ENCODE results near the gene AP3D1.

AP3D1 gene

DNA sequence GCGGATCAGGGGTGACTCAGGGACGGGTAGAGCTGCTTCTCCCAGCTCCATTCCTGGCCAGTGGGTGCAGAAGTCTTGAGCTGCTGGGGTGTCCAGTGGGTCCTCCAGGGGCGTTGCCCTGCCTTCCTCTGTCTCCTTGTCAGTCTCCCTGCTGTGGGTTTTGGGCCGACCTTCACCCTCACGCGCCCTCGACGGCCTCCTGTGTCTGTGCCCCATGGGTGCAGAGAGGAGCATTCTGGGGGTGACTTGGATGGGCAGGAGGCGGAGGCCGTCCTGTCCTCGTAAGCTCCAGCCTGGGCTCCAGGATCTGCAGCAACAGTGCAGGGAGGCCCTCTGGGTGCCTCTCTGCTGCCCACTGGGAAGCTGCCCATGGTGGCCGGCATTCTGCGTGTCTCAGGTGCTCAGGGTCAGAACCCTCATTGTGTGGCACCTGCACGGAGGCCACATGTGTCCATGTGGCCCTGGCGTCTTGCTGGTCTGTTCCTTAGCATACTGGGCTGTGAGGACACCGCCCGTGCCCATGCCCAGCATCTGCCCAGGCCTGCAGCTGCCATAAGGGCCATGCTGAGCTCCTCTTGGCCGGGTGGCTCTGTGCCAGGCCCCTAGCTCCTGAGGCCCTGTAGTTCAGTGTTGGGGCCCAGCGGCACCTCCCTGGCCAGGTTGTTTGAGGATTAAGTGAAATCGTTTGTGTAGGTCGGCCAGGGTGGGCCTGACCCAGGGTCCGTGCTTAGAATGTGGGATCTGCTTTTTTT lies 29.7 kb upstream of the AP3D1 start:
- no peak for DNase-seq

DNA sequence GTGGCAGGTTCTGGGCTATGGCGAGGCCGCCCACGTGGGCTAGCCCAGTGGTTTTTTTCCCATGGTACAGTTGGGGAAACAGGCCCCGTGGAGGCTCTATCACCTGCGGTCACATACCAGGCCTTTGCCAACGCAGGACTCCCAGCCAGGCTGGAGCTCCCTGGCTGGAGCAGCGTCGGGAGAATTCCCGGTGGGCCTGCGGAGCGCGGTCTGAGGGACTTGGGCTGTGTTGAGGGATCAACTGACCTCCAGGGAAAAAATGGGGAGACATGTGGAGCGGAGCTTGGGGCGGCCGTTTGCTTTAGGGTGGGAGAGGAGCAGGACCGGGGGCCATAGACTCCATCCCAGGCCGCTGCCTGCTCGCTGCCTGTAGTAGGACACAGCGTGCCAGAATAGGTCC lies 28.7 kb upstream of the AP3D1 start:
- DNase-seq: no peak

DNA sequence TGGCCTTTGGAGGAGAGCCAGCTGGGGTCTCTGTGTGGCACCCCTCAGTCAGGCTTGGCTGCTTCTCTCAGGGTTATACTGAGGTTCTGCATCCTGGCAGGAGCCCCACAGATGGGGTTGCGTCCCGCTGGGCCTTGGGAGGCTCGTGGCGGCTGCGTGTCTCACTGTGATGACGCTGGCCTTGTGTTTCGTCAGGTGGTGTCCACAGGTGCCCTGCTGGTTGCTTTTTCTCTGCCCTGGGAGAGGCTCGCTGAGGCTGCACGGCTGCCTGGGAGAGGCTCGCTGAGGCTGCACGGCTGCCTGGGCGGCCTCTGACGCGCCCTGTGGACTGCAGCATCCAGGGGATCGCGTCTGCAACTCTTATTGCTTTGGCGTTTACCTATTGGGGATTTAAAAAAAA lies 27.7 kb upstream of the AP3D1 start:
- no peak for DNase-seq

DNA sequence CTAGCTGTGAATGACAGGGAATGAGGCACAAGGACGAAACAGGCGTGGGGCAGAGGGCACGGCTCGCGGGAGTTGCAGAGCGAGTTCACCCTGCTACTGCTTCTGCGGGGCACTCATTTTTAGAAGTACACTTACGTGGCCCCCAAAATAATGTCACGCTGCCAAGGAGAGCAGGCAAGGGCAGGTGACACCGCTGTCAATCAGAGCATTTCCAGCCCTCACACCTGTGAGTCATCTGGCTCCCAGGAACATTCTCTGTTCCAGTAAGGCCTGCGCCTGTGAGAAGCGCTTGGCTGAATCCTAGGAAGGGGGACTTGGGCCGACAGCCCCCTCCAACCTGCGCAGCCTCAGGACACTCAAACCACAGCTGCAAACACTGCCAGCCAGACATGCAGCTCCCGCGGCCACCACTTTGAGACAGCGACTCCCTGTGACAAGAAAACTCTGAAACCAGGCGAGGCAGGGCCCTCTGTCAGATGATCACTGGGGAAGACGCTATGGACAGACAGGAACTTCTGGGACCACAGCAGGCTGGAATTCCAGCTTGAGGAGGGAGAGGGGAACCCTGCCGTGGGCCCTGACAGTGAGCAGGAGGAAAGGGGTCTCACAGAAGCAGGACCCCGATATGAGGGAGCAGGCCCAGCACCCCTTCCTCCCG lies 25.1 kb upstream of the AP3D1 start:
- no peak for DNase-seq

DNA sequence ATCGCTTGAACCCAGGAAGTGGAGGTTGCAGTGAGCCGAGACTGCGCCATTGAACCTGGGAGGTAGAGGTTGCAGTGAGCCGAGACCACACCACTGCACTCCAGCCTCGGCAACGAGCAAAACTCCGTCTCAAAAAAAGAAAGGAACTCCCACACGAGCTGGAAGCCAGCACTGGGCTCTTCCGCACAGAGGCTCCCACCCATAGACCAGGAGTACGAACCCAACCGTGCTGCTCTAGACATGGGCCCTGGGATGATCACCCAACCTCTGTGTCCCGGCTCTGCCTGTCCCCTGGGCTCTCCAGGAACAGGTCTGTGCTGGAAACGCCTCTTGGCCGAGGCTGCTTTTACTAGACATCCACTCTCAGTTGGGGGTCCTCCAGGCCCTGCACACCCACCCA lies 24.4 kb upstream of the AP3D1 start:
- DNase-seq: no peak

DNA sequence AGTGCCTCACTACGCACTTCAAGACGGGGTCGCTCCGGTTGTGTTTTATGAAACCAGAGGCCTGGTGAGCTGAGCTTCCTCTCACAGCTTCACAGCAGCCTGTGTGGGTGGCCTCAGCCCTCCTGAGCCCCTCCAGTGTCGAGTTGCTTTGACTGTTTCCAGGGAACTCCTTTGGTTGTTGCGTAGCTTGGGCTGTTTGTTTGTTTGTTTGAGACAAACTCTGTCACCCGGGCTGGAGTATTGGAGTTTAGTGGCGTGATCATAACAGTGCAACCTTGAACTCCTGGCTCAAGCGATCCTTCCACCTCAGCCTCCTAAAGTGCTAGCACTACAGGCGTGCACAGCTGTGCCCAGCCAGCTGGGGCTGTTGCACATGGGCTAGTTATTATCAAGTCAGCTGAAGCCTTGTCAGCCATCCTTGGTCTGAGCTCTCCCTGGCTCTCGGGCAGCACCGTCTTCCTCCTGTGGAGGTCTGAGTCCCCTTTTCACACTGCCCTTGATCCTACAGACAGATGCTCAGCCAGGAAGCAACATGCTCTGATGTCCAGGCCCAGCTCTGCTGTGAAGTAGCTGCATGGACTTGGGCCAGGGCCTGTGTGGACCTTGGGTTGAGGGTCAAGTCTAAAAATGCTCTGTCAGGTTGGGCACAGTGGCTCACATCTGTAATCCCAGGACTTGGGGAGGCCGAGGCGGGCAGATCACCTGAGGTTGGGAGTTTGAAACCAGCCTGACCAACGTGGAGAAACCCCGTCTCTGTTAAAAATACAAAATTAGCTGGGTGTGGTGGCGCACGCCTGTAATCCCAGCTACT lies 22.6 kb upstream of the AP3D1 start:
- no peak for DNase-seq

DNA sequence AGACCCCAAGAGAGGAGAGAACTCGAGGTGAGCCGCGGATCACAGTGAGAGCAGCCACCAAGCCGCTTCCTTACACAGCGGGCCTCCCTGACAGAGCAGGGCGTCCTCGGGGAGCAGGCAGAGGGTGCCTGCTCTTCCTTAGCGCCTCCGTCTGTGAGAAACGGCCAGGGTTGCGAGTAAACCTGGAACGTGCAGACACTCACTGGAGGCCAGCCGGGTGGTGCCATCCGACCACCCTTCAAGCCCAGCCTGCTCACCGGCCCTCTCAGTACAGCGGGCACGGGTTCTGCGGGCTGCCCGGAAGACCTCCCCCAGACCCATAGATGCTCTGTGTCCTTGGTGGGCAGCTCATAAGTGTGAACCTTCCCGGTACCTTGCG lies 22.0 kb upstream of the AP3D1 start:
- DNase-seq: no peak

DNA sequence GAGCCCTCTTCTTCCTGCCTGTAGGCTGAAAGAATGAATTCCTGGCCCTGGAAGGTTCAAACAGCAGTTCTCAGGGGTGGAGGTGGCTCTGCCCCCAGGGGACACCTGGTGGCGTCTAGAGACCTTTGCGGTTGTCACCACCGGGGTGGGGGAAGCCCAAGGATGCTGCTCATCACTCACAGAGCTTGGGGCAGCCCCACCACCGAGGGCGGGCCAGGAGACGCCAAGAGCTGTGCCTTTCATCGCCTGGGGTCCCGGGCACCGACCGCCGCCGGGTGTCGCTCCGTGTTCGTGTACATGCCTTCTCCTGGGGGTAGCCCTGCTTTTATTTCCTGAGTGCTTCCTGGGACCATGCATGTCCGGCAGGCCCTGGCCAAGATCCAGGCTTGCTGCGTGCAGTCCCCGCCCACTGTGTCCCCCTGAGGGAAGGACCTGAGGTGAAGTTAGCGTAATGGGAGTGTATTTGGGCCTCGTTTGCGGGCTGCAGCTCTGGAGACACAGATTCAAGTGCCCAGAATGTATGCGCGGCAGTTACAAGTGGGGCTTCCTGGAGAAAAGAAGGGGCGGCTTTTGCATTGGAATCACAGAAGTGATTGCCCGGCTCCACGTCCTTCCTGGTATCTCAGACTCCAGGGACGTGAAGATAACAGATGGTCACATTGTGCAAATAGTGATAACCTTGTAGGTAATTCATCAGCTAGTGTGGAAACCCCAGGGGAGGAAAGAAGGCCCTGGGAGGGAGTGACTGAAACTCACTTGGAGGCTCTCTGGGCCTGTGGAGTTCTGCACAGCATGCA lies 20.2 kb upstream of the AP3D1 start:
- DNase-seq: no peak

DNA sequence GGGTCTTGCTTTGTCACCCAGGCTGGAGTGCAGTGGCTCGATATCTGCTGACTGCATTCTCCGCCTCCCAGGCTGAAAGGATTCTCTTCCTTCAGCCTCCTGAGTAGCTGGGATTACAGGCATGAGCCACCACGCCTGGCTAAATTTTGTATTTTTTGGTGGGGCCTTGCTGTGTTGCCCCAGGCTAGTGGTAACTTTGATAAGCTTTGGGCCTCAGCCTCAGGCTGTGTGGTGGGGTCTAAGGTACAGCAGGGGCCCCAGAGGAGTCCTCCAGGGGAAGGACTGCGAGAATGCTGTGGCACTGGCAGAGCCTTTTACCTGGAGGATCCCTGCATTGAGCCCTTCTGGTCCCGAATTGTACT lies 19.6 kb upstream of the AP3D1 start:
- no peak for DNase-seq

DNA sequence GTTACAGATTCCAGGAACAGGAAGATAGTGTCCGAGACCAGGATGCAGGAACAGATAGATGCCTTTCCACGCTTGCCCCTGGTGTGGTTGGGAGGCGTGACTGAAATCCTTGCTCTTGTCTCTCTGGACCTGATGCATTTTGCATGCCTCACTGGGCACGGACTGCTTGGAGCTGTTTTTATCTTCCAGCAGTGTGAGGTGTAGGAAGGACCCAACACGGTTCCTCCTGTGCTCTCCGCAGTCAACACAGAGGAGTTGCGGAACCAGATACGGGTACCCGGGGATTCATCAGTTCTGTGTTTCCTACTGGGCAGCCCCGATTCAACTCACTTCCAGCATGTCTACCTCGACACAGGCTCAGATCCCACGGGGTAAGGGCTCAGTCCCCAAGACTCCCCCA lies 18.9 kb upstream of the AP3D1 start:
- no peak for DNase-seq

DNA sequence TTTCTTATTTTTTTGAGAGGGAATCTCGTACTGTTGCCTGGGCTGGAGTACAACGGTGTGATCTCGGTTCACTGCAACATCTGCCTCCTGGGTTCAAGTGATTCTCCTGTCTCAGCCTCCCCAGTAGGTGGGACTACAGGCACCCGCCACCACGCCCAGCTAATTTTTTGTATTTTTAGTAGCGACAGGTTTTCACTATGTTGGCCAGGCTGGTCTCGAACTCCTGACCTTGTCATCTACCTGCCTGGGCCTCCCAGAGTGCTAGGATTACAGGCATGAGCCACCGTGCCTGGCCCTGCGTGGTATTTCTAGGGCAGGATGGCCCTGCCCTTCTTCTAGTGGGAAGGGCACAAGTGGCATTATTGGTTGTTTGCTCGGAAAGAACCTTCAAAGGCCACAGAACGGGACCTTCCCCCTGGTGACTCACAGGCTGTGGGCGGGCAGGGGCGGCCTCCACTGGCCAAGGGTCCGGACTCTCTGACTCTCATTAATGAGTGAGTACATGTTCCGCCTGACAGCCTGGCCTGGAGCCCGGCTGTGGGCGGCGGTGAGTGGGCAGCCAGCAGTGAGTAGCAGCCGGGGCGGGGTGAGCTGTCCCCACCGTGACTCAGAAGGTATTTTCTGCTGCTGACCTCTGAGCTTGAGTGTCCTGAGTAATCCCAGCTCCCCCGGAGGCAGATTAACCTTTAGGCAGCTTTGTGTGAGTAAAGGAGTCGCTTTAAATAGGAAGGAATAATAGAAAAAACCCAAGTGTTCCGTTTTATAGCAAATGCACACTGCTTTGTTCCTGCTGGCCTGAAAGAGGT lies 17.5 kb upstream of the AP3D1 start:
- DNase-seq: peak; percentile 95 to 97

DNA sequence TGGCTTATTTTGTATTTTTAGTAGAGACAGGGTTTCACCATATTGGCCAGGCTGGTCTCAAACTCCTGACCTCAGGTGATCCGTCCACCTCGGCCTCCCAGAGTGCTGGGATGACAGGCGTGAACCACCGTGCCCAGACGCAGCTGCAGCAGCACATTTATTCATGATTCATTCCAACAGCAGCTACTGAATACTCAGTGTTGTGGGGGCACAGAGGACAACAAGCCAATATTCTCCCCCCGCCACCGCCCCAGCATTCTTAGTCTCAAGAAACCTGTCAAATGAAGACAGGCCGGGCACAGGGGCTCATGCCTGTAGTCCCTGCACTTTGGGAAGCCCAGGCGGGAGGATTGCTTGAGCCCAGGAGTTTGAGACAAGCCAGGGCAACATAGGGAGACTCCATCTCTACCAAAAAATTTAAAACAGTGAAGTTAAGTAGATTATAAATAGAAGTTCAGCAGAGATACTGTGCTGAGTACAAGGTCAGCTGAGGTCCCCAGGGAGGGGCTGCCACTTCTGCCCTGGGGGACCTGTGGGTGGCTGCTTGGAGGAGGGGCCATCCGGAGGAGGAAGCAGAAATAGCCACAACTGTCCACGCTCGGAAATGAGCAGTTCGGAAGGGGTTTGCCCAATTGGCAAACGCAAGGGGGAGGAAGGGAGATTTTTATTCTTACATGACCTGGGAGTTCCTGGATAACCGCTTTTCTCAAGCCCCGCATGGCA lies 16.7 kb upstream of the AP3D1 start:
- peak in 1 of 2 experiments; percentile 25 for DNase-seq

DNA sequence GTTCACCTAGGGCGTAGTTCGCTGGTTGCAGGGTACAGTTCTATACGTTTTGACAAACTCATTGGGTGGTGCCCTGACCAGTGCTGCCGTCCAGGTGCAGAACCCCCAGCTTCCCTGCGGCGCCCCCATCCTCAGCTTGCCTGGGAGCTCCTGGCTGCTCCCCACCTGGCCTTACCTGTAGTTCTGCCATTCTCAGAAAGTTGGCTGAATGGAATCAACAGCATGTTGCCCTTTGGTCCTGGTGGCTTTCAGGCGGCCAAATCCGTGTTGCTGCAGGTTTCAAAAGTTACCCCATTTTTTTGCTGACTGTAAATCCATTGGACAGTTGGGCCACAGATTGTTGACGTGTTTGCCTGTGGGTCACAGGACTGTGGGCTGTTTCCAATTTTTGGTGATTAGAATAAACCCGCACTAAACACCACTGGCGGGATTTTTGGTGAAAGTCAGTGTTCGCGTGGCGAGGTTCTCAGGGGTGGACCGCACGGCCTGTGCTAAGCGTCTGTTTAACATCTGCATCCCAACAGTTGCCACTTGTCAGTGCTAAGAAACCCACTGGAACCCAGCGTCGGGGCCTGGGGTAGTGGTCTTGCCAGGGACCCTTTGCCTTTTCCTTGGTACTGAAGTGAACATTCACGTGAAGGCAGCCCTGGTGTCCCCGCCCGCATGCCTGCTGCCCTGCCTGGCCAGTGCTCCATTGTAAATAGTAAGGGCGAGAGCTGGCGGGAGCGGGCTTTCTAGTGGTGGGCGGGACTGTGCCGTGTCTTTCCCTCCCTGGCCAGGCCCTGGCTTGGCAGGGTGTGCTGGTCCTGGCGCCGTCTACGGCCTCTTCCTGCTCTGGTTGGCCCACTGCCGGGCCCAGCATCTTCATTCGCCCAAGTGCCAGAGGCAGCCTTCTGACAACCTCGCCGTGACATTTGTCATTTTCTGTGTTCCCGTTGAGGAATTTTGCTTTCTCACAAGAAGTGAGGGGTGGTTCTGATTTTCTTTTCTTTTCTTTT lies 15.7 kb upstream of the AP3D1 start:
- DNase-seq: no peak

DNA sequence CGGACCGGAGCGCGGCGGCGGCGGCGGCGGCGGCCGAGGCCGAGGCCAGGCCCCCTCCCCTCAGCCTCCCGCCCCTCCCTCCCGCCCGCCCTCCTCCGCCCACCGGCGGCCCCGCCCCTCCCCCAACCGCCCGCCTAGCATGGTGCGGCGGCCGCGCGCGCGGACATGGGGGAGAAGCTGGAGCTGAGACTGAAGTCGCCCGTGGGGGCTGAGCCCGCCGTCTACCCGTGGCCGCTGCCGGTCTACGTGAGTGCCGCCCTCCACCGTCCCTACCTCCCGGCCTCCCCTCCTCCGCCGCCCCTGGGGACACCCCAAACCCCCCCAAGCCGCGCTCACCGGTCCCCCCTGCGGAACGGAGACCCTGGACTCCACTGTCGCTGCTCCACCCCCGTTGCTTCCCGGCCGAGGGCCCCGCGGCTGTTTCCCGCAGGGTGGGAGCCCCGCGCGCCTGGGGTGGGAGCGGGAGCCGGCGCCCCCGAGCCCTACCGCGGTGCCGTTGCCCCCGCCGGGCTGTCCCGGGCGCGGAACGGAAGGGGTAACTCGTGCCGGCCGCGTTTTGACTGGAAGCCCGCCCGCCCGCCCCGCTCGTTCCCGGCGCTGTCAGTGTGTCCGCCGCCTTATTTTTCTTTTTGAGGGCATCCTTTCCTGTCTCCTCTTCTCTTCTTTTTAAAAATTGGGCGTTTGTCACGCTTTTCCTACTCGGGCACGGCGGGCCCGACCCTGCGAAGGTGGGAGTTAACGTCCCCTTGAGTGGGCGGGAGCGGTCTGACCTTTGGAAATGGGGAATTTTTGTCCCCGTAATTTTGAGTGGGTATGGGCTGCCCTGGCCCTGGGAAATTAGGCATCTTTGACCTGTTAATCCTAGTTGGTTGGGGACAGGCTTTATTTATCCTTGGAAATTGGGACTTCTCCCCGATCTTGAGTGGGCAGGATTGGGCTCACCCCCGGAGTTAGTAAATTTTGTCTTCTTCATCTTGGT lies 12.9 kb upstream of the AP3D1 start:
- peak in 1 of 2 experiments; percentile 18 for DNase-seq

DNA sequence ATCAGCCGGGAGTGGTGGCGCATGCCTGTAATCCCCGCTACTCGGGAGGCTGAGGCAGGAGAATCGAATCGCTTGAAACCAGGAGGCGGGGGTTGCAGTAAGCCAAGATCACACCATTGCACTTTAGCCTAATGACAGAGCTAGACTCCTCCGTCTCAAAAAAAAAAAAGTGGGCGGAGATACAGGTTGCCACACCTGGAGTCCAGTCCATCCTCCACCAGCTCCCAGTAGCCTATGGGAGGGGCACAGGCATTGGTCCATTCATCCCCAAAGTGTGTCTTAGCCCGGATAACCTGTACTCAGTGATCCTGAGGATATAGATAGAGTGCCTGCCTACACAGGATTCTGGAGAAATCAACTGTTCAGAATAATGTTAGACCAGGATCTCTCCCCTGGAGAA lies 9.0 kb upstream of the AP3D1 start:
- no peak for DNase-seq

DNA sequence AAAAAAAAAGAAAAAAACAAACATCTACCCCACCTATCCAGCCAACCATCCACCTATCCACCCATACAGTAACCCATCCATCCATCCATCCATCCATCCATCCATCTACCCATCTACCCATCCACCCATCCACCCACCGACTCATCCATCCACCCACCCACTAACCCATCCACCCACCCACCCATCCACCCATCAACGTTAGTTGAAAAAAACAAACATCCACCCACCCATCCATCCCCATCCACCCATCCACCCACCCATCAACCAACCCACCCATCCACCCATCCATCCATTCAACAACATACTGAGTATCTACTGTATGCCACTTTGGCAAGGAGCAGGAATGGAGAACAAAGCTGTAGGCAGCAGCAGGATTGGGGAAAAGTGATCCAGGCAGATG lies 6.1 kb upstream of the AP3D1 start:
- DNase-seq: no peak

DNA sequence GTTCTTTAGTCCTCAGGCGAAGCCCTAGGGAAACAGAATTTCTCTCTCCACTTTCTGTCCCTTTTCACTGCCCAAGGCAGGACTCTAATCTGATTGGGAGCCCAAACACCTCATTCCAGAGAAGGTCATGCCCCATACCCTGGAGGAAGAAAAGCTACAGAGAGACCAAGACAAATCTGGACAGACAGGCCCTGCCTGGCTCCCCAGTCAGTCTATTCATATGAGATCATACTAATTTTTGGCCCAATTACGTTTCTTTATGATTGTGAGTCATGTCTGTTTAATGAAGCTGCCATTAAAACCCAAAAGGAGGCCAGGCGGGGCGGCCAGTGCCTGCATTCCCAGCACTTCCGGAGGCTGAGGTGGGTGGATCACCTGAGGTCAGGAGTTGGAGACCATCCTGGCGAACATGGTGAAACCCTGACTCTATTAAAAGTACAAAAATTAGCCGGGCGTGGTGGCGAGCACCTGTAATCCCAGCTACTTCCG lies 3.3 kb upstream of the AP3D1 start:
- DNase-seq: no peak

DNA sequence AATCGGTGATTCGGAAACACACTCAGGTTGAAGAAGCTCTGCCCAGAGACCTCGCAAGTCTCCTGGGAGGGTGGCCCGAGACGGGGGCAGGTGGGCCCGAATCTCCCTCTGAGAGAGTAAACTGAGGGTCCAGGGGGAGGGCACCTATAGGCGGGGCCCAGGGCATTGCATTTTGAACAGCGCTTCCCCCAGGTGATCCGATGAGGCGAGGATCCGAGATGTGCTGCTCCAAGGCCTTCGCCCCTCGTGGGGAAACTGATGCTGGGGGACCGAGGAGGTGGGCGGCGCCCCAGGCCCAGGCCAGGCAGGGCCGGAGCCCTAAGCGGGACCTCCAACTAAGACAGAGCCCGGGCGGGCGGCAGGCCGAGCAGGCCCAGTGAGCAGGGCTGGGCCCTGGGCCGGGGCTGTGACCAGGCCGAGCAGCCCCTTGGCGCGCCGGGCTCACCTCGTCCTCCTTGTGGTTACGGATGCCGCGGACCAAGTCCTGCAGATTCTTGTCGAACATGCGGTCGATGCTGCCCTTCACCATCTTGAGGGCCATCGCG lies 500 bp downstream of the AP3D1 start:
- DNase-seq: no peak

Data from SW 1271 (cell line).